ENCODE results near the gene KCNQ1.

DNA sequence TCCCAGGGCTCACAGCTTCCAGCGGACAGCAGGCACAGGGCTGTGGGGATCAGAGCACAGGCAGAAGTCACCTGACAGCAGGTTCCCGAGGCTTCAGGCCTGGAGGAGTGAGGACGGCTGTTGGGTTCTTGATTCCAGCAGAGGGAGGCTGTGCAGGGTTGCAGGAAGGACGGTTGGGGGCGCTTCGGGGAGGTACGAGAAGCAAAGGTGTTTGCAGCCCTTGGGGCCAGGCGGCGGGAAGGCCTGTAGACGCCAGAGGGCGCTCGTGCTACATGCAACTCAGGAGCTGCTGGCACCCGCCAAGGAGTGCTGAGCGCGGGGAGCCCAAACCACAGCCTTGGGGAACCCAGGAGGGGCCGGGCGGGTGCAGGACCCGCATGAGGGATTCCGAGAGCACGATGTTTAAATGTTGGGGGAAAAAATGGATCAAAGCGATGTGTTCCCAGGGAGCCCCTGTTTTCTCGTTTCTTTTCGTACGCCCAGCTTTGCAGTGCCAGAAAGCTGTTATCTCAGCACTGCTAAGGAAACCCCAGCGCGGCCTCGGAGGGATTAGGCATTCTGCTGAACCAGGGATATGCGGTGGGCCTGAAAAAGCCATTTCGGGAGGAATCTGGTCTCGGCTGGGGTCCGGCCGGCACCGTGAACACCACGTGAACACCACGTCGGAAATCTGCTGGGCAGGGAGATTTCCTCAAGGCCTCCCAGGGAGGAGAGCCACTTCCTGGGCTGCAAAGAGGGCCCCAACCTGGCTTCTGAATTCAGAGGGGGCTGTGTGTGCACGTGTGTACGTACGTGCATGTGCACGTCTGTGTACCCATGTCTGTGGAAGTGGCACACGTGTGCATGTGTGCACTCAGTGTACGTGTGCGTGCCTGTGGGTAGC, 88.1 kb downstream of the KCNQ1 start:
- TF ChIP-seq, protein P1, sequence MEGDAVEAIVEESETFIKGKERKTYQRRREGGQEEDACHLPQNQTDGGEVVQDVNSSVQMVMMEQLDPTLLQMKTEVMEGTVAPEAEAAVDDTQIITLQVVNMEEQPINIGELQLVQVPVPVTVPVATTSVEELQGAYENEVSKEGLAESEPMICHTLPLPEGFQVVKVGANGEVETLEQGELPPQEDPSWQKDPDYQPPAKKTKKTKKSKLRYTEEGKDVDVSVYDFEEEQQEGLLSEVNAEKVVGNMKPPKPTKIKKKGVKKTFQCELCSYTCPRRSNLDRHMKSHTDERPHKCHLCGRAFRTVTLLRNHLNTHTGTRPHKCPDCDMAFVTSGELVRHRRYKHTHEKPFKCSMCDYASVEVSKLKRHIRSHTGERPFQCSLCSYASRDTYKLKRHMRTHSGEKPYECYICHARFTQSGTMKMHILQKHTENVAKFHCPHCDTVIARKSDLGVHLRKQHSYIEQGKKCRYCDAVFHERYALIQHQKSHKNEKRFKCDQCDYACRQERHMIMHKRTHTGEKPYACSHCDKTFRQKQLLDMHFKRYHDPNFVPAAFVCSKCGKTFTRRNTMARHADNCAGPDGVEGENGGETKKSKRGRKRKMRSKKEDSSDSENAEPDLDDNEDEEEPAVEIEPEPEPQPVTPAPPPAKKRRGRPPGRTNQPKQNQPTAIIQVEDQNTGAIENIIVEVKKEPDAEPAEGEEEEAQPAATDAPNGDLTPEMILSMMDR (IDR thresholded peaks at IDR 0.05; ENCODE audit: extremely low read depth in 1 of 2, insufficient read depth in 1 of 2, low read depth in 1 of 2, low read length in 2 of 2): peak; percentile 99
- TF ChIP-seq POLR2A (IDR thresholded peaks at IDR 0.05; ENCODE audit: low read depth, low read length): no peak
